GM19023 (cell line): ENCODE data around the gene STAM2.
"Not testable (repeated sequence)": the region's sequence is repeated elsewhere in the genome, so short reads cannot be mapped to it uniquely, and the experiment has no call there.

ENCODE experiments used
- ATAC-seq: cut with Tn5 transposase; IDR thresholded peaks from one replicate; pipeline ENCODE4 v1.9.1; 2021; ENCODE audit warnings: mild to moderate bottlenecking, moderate library complexity; ENCODE audit not compliant: unreplicated experiment

The STAM2 gene

GRCh38 chr2:152175368-152176112 lies at the start of gene STAM2:
TSS of gene STAM2 (minus strand) at chr2:152175763. CDS start at chr2:152175642, 121 bp downstream.
- ATAC-seq, result peak; percentile 85

- ATAC-seq, result no peak
Observed at GRCh38 chr2:152223977-152224376, 48.4 kb upstream of the STAM2 start.

DNA sequence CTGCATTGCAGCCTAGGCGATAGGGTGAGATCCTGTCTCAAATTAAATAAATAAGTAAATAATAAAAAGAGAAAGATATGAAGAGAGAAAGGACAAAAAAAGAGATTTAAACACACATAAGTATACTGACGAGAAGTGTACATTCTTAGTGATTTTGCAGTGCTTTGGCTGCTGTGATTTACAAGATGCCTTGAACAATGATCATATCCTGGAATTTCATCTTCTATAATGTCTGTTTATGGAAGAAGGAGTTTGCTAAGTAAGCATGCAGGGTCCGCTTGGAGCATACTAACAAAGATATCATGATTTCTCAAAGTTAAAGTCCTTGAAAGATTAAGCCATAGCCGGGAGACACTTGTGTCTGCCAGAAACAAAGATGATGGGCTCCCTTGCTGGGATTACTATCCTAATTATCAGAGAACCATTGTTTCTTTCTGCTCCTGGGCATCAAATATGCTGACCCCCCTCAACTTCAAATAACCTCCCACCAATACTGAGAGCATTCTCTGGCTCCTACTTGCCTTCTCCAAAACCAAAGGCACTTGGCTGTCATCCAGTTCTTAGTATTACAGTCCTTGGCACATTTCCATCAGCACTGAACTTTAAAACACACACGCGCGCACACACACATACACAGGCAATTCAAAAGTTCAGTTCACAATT lies 47.5 kb upstream of the STAM2 start:
- no peak for ATAC-seq

DNA sequence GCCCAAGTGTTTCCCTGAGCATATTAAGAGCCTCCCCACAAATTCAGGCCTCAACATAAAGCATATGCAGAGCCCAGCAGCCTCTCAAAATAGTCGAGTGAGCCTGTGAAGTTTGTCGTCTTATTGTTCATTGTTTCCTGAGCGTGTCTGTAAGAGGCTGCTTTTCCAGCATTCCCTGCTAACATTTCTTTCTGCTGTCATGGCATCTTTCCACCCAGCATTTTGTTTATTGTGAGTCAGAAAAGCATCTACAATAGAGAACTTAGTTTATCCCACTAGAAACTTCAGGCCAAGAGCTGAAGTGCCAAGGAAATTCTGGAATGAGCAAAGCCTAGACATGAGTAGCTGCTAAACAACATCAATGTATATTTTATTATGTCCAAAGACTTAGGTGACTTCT lies 46.3 kb upstream of the STAM2 start:
- no peak for ATAC-seq

- ATAC-seq, result no peak
Observed at GRCh38 chr2:152219077-152219828, 43.7 kb upstream of the STAM2 start.

DNA sequence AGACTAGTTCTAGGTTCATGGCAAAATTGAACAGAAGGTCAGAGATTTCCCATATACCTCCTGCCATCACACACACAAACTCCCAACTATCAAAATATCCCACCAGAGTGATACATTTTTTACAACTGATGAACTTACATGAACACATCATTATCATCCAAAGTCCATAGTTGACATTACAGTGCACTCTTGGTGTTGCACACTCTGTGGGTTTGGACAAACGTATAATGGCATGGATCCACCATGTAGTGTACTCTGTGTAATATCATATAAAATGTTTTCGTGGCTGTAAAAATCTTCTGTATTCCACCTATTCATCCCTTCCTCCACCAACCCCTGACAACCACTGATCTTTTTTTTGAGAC lies 25.9 kb upstream of the STAM2 start:
- no peak for ATAC-seq

- ATAC-seq, result no peak
Observed at GRCh38 chr2:152200565-152201465, 25.3 kb upstream of the STAM2 start.

- no peak for ATAC-seq
Observed at GRCh38 chr2:152200101-152200500, 24.5 kb upstream of the STAM2 start.

DNA sequence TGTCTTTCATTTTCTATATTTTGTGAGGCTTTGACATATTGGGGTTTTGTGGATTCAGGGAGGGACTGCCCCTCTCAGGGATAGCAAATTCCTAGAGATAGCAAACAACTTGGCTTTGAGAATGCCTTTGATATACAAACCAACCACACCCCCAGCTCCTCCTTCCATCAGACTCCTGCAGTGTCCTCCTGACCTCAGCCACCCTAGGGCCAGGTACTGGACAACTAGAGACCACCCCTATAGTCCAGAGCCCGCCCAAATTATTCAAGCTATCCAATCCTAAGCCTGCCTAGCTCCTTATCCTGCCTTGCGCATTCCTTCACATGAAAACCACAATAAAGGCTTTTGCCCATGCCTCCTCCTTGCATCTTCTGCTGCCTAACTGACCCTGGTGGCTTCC lies 22.9 kb upstream of the STAM2 start:
- no peak for ATAC-seq

GRCh38 chr2:152197508-152198284 lies 22.1 kb upstream of the STAM2 start:
- ATAC-seq, result not testable (repeated sequence)

GRCh38 chr2:152189622-152190495 lies 14.3 kb upstream of the STAM2 start:
- no peak for ATAC-seq

GRCh38 chr2:152186808-152187207 lies 11.2 kb upstream of the STAM2 start:
- ATAC-seq, result not testable (repeated sequence)

GRCh38 chr2:152186262-152186661 lies 10.7 kb upstream of the STAM2 start:
- ATAC-seq, result no peak

DNA sequence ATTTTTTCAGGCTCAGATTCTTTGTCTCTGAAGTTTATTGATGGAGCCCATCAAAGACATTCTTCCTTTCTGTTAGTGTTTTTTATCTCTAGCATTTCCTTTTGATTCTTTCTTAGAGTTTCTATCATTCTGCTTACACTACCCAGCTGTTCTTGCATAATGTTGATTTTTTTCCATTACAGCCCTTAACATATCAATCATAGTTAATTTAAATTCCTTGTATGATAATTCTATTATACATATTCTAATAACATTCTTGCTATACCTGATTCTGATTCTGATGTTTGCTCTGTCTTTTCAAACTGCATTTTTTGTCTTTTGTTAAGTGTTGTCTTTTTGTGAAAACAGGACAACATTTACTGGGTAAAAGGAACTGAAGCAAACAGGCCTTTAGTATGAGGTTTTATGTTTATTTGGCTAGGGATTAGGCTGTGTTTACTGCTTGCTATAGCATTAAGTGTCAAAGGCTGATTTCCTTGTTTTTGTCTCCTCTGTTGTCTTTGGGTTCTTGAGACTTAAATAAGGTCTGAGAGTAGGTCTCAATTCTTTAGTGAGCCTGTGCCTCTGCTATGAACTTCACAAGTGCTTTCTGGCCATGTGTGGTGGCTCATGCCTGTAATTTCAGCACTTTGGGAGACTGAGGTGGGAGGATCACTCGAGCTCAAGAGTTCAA lies 8.0 kb upstream of the STAM2 start:
- no peak for ATAC-seq

GRCh38 chr2:152177667-152178066 lies 2.1 kb upstream of the STAM2 start:
- ATAC-seq, result not testable (repeated sequence)

DNA sequence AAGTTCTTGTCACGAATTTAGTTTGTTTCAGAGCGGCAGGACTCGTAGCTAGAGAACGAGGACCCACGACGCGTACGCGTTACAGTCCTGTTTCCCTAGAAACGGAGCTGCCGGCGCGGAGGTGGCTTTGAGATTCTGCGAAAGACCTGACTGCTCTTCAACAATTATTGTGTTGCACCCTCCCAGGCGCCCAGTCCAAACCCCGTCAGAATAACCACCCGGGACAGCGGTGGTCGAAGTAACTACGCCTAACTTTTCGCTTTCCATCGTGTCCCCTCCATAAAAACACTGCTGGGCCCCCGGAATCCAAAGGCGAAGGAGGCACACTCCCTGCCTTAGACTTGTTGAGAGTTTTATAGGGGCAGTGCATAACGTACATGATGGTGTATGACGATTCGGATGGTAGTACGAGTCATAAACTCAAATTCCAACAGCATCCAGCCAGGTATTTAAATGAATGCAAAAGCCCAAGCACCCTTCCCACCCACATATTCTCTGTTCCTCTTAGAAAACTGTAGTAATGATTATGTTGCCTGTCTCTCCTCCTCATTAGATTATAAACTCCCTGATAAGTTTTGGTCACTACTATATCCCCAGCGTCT lies 651 bp upstream of the STAM2 start:
- peak; percentile 12 for ATAC-seq

DNA sequence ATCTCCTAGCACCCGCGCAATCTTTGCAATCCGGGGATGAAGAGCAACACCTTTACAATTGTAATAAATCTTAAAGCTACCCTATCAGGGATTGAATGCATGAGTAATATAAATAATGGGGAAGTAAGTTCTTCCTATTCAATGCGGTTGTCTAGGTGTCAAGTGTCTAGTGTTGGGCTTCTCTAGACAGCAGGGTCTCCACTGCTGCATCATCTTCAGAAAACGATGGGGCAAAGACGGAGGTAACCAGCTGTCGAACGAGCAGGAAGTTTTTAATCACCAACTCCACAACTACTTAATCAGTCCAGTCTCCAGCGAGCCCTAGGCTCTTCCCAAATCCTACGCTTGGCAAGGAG lies 573 bp downstream of the STAM2 start:
- peak; percentile 14 for ATAC-seq

- no peak for ATAC-seq
Observed at GRCh38 chr2:152174574-152174973, 989 bp downstream of the STAM2 start.
